Urinary bladder (tissue), 4 donors: Measurements from ENCODE around the gene NT5DC1. TPM values are rescaled to one million over a fixed set of nuclear protein-coding genes. Genes with fewer than 3 reads are reported as not detected.

Experiments
- DNase-seq: peaks from one replicate; pipeline ENCODE4 v3.0.0-alpha.2; 2015; ENCODE audit errors: extremely low spot score
- H3K27ac ChIP-seq: one replicate; pipeline ENCODE4 v1.5.1; 2013; ENCODE audit warnings: low read depth, mild to moderate bottlenecking, moderate library complexity
- H3K36me3 ChIP-seq: one replicate; pipeline ENCODE4 v1.6.1; 2013; ENCODE audit warnings: mild to moderate bottlenecking, moderate library complexity; ENCODE audit not compliant: insufficient read depth
- H3K4me1 ChIP-seq: one replicate; pipeline ENCODE4 v1.6.1; 2013; ENCODE audit warnings: mild to moderate bottlenecking, moderate library complexity; ENCODE audit not compliant: insufficient read depth
- H3K4me3 ChIP-seq: one replicate; pipeline ENCODE4 v1.5.1; 2013; ENCODE audit warnings: low read depth, low read length
- WGBS: extraction: QIAGEN DNeasy Blood & Tissue Kit; methylation state at CpG from one replicate; pipeline ENCODE4 v1.1.7; 2013; 5-methylcytosine and 5-hydroxymethylcytosine counted together
- polyA plus RNA-seq: library from polyadenylated mRNA; stranded (reverse); fragments of 200-250 nt; gene quantifications from one replicate; pipeline ENCODE4 v1.2.3, GENCODE V29; 2013
- total RNA-seq: library from RNA; depleted of rRNA; stranded (reverse); fragments of >200 nt; gene quantifications from one replicate; pipeline ENCODE4 v1.2.3, GENCODE V29; 2014
- donor health status: healthy with polysubstance abuse.
- donor health status: healthy.

Gene NT5DC1
- total and polyA plus RNA-seq, 2 donors = 14.3 to 22.5 TPM

DNA sequence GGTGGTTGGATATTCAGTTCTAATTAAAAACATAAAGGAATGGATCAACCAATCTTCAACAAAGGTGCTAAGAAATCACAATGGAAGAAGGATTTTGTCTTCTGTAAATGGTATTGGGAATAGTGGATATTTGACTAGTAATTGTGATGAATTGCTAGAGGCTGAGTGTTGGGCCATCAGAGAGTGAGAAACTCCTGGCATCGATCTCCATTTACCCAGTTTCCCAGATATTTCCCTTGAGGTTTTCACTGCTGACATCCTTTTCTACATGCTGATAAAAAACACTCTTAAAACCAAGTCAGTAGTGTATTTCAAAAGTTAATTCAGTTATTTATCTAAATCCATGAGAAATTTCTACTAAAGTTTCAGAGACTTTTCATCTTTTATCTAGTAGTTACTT, 65.7 kb downstream of the NT5DC1 start:
- no peaks in the 10 kb centered on the region for H3K36me3 ChIP-seq
- H3K27ac ChIP-seq = no peak overlapping the region
- no peak overlapping the region for H3K4me3 ChIP-seq
- H3K4me1 ChIP-seq = no peaks in the 10 kb centered on the region
- WGBS = 80% methylated on average over 1 of the region's 1 CpG
- DNase-seq = no peak

DNA sequence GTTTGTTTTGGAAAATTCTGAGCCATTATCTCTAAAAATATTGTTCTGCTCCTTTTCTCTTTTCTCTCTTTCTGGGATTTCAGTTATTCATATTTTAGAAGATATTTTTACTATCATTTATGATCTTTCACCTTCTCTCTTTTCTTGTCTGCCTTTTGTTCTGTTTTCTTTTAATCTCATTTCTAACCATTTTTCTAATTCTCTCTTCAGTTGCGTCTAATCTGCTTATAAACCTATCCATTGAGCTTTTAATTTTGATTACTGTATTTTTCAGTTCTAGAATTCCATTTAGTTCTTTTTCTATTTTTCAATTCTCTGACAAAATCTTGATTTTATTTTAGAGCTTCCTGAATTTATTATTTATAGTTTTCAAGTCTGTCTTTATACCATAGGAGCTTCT, 67.5 kb downstream of the NT5DC1 start:
- no peak overlapping the region for H3K4me3 ChIP-seq
- no peak for DNase-seq
- WGBS = 99% methylated on average over 1 of the region's 1 CpG
- no peaks in the 10 kb centered on the region for H3K4me1 ChIP-seq
- H3K27ac ChIP-seq = no peak overlapping the region
- no peaks in the 10 kb centered on the region for H3K36me3 ChIP-seq

DNA sequence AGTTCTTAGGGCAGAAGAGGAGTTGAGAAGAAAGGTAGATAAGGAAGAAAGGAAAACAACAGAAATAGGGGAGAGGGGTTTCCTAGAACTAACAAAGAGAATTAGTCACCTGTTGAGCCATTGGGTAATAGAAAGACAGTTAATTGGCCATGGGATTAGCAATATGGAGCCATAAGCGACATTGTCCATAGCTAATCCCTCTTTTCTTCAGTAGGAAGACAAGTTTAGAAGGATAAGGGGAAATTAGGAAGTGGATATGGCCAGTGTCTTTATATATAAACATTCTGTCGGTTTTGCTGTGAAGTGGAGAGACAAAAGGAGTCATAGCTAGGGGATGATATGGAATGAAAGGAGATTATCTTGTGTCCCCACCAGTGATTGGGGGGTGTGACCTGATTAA, 69.2 kb downstream of the NT5DC1 start:
- H3K27ac ChIP-seq = no peak overlapping the region
- peaks cover 1% of the 10 kb centered on the region for H3K36me3 ChIP-seq
- no peaks in the 10 kb centered on the region for H3K4me1 ChIP-seq
- H3K4me3 ChIP-seq = no peak overlapping the region
- WGBS = 89% methylated on average over 2 of the region's 2 CpGs
- no peak for DNase-seq

DNA sequence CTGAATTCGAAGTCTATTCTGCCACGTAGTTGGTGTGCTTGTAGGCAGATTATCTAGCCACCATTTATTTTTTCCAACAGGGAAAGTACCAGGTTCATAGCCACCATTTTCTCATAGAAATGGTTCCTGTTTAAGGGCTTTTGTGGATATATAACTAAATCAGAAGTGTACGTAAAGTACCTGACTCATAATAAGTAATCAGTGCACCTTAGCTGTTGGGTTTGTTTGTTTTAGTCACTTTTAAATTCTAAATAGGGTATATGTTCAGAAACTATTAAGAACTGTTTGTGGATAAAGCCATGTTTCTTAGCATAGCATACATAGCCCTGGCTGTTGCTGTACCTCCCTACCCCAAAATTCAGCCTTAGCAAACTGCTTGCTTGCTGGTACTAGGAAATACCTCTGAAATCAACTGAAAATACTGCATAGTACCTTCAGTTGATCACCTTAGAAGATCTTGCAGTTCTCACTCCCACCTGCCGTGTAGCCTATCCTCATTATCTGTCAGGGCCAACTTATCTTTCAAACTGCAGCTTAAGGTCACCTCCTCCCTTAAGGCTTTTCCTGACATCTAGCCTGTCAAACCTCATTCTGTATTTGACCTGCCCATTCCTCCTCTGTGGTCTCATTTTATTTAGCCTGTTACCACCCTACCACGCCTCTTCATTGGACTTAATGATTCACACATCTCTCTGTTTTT, 69.9 kb downstream of the NT5DC1 start:
- H3K4me1 ChIP-seq = no peaks in the 10 kb centered on the region
- H3K36me3 ChIP-seq = peaks cover 1% of the 10 kb centered on the region
- no peak overlapping the region for H3K27ac ChIP-seq
- 95% methylated on average over 5 of the region's 5 CpGs for WGBS
- no peak overlapping the region for H3K4me3 ChIP-seq
- DNase-seq = no peak

DNA sequence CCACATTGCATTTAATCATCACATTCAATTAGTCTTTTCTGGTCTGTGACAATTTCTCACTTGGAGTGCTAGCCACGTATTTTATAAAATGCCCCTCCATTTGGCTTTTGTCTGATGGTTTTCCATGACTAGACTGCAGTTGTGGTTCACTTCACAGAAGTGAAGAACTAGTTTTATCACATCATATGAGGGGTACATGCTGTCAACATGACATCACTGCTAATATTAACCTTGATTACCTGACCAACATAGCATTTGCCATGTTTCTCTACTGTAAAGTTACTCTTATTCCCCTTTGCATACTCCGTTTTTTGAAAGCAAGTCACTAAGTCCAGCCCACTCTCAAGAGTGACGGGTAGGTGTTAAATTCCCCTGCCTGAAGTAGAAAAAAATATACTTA, 73.3 kb downstream of the NT5DC1 start:
- Histone ChIP-seq H3K4me1 (no peaks in the 10 kb centered on the region), H3K27ac (no peak overlapping the region), H3K4me3 (no peak overlapping the region), H3K36me3 (peaks cover 1% of the 10 kb centered on the region)
- WGBS = 64% methylated on average over 3 of the region's 3 CpGs
- DNase-seq = no peak

DNA sequence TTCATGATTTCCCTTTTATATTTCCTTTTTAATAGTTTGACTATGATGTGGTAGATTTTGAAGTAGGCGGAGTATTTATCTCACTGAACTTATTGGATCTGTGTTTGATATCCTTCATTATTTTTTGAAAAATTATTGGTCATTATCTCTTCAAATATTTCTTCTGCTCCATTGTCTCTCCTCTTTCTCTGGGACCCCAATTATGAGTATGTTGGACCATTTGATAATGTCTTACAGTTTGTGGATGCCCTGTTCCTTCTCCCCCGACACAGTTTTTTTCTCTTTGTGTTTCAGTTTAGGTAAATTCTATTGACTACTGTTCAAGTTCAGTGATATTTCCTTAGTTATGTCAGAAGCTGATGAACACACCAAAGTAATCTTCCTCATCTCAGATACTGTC, 74.7 kb downstream of the NT5DC1 start:
- no peak overlapping the region for H3K27ac ChIP-seq
- peaks cover 1% of the 10 kb centered on the region for H3K36me3 ChIP-seq
- H3K4me3 ChIP-seq = no peak overlapping the region
- DNase-seq = no peak
- H3K4me1 ChIP-seq = no peaks in the 10 kb centered on the region
- 97% methylated on average over 2 of the region's 2 CpGs for WGBS

DNA sequence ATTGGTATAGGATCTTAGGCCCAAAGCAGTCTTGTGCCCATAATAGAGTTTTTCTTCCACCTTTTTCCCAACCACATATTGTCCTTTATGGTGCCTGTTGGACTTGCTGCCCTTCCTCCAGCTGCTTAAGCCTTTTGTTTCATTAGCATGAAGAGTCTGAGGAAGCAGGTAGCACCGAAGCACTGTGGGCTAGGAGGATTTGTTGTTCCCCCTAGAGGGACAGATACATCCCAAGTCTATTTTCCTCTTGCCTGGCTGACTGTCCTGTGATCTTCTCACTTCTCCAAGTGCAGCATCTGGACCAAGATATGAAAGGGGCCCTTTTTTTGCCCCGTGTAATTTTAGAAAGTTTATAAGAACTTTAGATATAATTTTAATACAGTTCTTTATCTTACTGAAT, 75.9 kb downstream of the NT5DC1 start:
- Histone ChIP-seq H3K4me3 (no peak overlapping the region), H3K27ac (no peak overlapping the region), H3K36me3 (peaks cover 1% of the 10 kb centered on the region), H3K4me1 (no peaks in the 10 kb centered on the region)
- 48% methylated on average over 2 of the region's 2 CpGs for WGBS
- DNase-seq = no peak

DNA sequence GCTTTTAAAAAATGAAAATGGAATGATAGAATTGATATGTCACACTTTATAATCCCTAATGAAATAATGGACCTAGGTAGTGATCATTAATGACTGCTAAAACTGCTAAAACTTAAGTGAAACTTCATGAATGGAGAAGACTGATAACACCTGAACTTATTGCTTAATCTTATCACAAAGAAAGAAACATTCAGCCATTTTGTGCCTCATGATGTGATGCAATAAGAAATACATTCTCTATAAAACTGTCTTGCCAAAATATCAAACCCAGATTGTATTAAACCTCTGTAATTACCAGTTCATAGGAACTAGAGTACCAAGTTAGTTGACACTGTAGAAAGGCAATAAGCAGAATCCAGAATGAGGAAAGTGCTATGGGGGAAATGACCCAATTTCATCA, 79.7 kb downstream of the NT5DC1 start:
- Histone ChIP-seq H3K36me3 (no peaks in the 10 kb centered on the region), H3K4me1 (no peaks in the 10 kb centered on the region), H3K27ac (no peak overlapping the region), H3K4me3 (no peak overlapping the region)
- DNase-seq = no peak

DNA sequence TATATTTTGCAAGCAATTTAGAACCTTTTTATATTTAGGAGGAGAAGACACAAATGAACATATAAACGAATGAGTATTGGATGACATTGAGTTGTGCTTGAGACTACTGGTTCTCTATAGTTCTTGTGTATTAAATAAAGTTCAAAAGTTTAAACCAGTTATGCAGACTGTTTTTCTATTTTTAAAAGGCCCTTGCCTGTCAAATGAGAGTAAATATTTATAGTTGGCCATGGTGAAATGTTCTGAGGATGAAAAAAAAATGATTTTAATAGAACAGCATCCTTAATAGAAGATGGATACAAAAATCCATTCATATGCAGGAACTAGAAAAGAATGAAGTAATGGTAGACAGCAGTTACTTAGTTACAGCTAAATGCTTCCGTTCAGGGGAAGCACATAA, 88.8 kb downstream of the NT5DC1 start:
- no peak overlapping the region for H3K4me3 ChIP-seq
- no peak for DNase-seq
- H3K4me1 ChIP-seq = peaks cover 2% of the 10 kb centered on the region
- H3K27ac ChIP-seq = no peak overlapping the region
- no peaks in the 10 kb centered on the region for H3K36me3 ChIP-seq
- 53% methylated on average over 2 of the region's 2 CpGs for WGBS

DNA sequence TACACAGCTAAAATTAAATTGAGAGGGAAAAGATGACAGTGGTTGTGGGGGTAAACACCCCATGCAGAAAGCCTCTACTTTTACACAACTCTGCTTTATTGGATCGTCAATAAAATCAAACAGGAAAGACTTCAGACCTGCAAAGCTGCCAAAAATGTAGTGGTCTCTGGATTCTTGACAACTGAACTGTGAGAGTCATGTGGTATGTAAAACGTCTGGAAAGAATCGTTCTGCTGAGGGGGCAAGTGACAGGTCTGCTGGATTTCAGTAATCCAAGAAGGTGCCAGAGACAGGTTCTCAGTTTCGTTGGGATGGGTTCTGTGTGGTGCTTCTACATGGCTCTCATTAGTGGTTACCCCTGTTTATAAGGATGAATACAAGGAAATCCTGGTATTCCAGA, 89.9 kb downstream of the NT5DC1 start:
- DNase-seq = no peak
- no peak overlapping the region for H3K4me3 ChIP-seq
- H3K27ac ChIP-seq = no peak overlapping the region
- WGBS = 41% methylated on average over 4 of the region's 4 CpGs
- H3K36me3 ChIP-seq = no peaks in the 10 kb centered on the region
- H3K4me1 ChIP-seq = peaks cover 2% of the 10 kb centered on the region

DNA sequence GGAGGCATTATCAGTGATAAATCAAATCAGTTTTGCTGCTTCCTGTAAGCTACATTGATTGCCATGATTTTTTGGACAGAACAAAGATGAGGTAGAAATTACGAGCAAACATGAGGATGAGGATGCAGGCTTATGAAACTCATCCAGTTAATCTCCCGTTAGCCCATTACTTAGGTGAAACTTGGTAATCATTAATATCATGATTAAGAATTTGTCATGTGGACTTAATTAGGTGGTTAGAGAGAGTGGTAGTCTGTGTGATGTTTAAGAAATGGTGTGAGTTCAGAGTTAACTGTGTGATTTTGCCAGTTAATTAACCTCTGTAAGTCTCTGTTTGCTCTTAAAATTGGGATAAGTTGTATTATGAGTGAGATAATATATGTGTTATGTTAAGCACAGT, 91.2 kb downstream of the NT5DC1 start:
- no peak overlapping the region for H3K27ac ChIP-seq
- WGBS = 93% methylated on average over 2 of the region's 2 CpGs
- H3K4me1 ChIP-seq = peaks cover 2% of the 10 kb centered on the region
- no peak overlapping the region for H3K4me3 ChIP-seq
- H3K36me3 ChIP-seq = no peaks in the 10 kb centered on the region
- no peak for DNase-seq

DNA sequence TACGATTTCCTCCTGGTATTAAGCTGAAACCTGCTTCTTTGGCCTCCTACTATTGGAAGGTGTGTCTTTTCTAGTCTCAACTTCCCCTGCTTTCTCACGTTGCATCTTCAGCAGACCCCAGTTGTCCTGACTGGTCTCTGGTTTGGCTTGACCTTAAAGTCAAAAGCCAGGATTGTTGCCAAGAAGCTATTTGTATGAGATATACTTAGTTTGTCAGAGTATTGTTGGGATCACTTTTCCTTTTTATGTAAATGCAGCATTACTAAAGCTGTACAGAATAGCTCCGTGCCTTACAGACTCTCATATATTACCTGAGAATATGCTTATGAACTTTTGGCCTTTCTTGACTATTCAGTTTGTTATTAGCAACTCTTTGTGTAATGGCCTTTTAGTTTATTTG, 92.1 kb downstream of the NT5DC1 start:
- no peak overlapping the region for H3K27ac ChIP-seq
- DNase-seq = no peak
- peaks cover 2% of the 10 kb centered on the region for H3K4me1 ChIP-seq
- 65% methylated on average over 3 of the region's 3 CpGs for WGBS
- no peak overlapping the region for H3K4me3 ChIP-seq
- H3K36me3 ChIP-seq = no peaks in the 10 kb centered on the region

DNA sequence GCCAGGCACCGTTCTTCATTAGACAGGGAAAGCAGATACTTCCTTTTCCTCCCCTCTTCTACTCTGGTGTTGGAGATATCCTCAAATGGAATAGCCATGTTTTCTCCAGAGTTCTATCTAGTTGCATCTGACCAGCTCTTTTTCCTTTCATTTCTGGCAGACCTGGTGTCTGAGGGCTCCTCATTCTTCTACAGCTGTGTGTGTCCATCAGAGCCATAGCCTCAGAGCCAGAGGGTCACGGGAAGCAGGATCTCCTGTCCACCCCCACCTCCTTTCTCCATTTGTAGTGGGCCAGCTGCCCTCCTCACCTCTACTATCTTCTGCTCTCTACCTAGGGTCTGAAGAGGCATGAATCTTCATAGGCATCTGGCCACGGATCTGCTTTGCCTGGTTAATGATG, 96.2 kb downstream of the NT5DC1 start:
- no peak for DNase-seq
- no peaks in the 10 kb centered on the region for H3K4me1 ChIP-seq
- no peak overlapping the region for H3K4me3 ChIP-seq
- no peak overlapping the region for H3K27ac ChIP-seq
- 83% methylated on average over 3 of the region's 3 CpGs for WGBS
- H3K36me3 ChIP-seq = no peaks in the 10 kb centered on the region

DNA sequence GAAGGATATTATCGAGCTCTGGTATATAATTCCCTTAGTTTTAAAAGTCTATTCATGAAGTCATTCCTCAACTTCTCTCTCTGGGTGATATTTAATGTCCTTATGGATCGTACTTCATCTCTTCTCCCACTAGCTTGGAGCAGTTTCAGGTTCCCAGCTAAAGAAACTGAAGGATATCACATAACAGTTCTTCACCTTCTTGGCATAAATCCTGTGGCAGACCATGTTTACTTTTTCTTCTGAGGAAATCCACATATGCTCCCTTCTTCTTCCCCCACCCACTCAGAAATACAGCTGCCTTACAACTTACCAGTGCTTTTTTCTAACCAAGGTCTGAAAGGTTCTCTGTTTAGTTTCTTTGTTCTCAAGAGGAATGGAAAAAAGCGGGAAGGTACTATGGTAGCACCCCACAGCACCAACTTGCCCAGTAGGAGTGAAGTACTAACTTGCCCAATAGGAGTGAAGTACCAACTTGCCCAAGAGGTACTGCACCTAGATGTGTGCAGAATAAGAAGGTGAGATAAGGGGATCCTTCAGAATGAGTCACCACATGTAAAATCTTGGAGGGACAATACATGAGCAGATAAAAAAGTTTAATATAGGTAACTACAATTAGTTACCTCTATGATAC, 100.1 kb downstream of the NT5DC1 start:
- Histone ChIP-seq H3K4me3 (no peak overlapping the region), H3K4me1 (no peaks in the 10 kb centered on the region), H3K27ac (no peak overlapping the region), H3K36me3 (no peaks in the 10 kb centered on the region)
- WGBS = 69% methylated on average over 3 of the region's 3 CpGs
- no peak for DNase-seq
